HEK293T (cell line): ENCODE results near the gene CDH13.

ENCODE experiments used
- CTCF ChIA-PET: fragments of 350-600 bp; formaldehyde crosslinking; extraction: SDS; loops from one replicate; lab custom pipeline; 2021; ENCODE audit warnings: antibody characterized with exemption, inconsistent platforms; lab: Yijun Ruan, JAX
- POLR2A ChIA-PET: fragments of 350-600 bp; formaldehyde crosslinking; extraction: SDS; loops from one replicate; lab custom pipeline; 2020; ENCODE audit warnings: antibody characterized with exemption, inconsistent platforms; lab: Yijun Ruan, JAX
- DNase-seq: peaks from one replicate; pipeline ENCODE4 v3.0.0; 2012; ENCODE audit warnings: mixed read lengths; ENCODE audit errors: extremely low spot score
- ARNT ChIP-seq: fragments of 450-650 bp; IDR thresholded peaks from 2 replicates; pipeline ENCODE4 v1.6.1; 2017; ENCODE audit warnings: mild to moderate bottlenecking
- BHLHE40 ChIP-seq: fragments of 450-650 bp; IDR thresholded peaks from 2 replicates; pipeline ENCODE4 v1.6.1; 2016; ENCODE audit warnings: mild to moderate bottlenecking, moderate library complexity, borderline replicate concordance
- CTBP1 ChIP-seq: fragments of 450-650 bp; IDR thresholded peaks from 2 replicates; pipeline ENCODE4 v1.6.1; 2016; ENCODE audit warnings: borderline replicate concordance
- ELF4 ChIP-seq: fragments of 450-650 bp; IDR thresholded peaks from 2 replicates; pipeline ENCODE4 v1.6.1; 2017; ENCODE audit warnings: antibody characterized with exemption
- FOXA1 ChIP-seq: fragments of 450-650 bp; IDR thresholded peaks from 2 replicates; pipeline ENCODE4 v1.6.1; 2016; ENCODE audit warnings: mild to moderate bottlenecking
- FOXK2 ChIP-seq: fragments of 450-650 bp; IDR thresholded peaks from 2 replicates; pipeline ENCODE4 v1.6.1; 2016; ENCODE audit warnings: mild to moderate bottlenecking
- FOXM1 ChIP-seq: fragments of 450-650 bp; IDR thresholded peaks from 2 replicates; pipeline ENCODE4 v1.6.1; 2017; ENCODE audit warnings: mild to moderate bottlenecking, borderline replicate concordance
- HDGF ChIP-seq: fragments of 450-650 bp; IDR thresholded peaks from 2 replicates; pipeline ENCODE4 v1.6.1; 2017; ENCODE audit warnings: antibody characterized with exemption, borderline replicate concordance
- L3MBTL2 ChIP-seq: fragments of 450-650 bp; conservative IDR thresholded peaks from 2 replicates; pipeline ENCODE4 v1.6.1; 2016; ENCODE audit warnings: mild to moderate bottlenecking
- LEF1 ChIP-seq: fragments of 450-650 bp; IDR thresholded peaks from 2 replicates; pipeline ENCODE4 v1.6.1; 2017; ENCODE audit warnings: mild to moderate bottlenecking, borderline replicate concordance
- NFRKB ChIP-seq: fragments of 450-650 bp; IDR thresholded peaks from 2 replicates; pipeline ENCODE4 v1.6.1; 2016; ENCODE audit warnings: mild to moderate bottlenecking, moderate library complexity
- SP1 ChIP-seq: fragments of 450-650 bp; IDR thresholded peaks from 2 replicates; pipeline ENCODE4 v1.6.1; 2017
- SUZ12 ChIP-seq: fragments of 450-650 bp; IDR thresholded peaks from 2 replicates; pipeline ENCODE4 v1.6.1; 2016; ENCODE audit warnings: mild to moderate bottlenecking
- TARDBP ChIP-seq: fragments of 450-650 bp; IDR thresholded peaks from 2 replicates; pipeline ENCODE4 v1.6.1; 2016
- ZNF384 ChIP-seq: fragments of 450-650 bp; IDR thresholded peaks from 2 replicates; pipeline ENCODE4 v1.6.1; 2016
- TF ChIP-seq, protein P1 (sequence below): fragments of 450-650 bp; IDR thresholded peaks from 2 replicates; pipeline ENCODE4 v1.6.1; 2016

The CDH13 gene

DNA sequence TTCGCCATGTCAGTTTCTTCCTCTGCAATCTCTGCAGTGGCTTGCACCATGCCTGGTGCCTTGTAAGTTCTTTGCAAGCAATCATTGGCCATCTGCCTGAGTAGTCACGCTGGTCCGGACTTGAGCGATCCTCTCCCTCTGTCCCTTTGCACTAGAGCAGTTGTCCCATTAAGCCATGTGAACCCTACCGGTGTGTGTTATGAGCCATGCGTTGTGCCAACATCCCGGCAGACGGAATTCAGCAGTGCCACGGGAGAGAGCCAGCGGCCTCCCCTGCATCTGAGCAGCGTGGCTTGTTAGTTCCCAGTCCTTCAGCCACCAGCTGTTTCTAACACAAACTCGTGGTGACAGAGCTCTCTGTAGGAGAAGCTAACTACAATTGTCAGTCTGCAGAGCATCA is 905.9 kb downstream of the CDH13 start:
- no peak for DNase-seq
- ChIA-PET CTCF (interaction anchor here (0.6 kb wide), 1 partner anchor 27 kb away, joined by 5 read pairs; no protein-coding TSS in a partner anchor), POLR2A (no interaction called here)
- TF ChIP-seq FOXM1, result no peak
- TF ChIP-seq LEF1, result no peak
- TF ChIP-seq FOXA1, result no peak
- TF ChIP-seq L3MBTL2, result no peak
- TF ChIP-seq ZNF384, result no peak
- TF ChIP-seq NFRKB, result no peak
- no peak for TF ChIP-seq FOXK2
- no peak for TF ChIP-seq ARNT
- TF ChIP-seq HDGF, result no peak
- no peak for TF ChIP-seq SUZ12
- TF ChIP-seq TARDBP, result no peak

DNA sequence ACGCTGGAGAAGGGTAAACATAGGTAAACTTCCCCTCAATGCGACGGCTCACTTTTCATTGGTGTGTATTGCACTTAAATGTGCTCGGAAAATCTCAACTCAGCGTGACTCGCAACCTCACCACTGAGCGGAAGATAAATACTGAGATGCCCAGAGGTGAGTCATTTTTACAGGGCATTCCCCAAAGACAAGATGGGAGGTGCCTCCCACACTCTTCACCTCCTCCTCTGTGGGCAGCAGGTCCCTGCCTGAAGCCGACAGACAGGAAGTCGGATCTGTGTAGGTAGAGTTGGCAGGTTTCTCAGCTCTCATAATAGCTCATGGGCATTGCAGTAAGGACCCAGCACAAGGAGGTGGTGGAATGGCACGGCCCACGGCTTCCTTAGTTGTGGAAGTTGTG is 906.4 kb downstream of the CDH13 start:
- no peak for DNase-seq
- POLR2A ChIA-PET, result no interaction called here
- CTCF ChIA-PET, result no interaction called here
- TF ChIP-seq HDGF, result no peak
- no peak for TF ChIP-seq L3MBTL2
- TF ChIP-seq TARDBP, result no peak
- TF ChIP-seq ARNT, result no peak
- no peak for TF ChIP-seq SUZ12
- TF ChIP-seq BHLHE40, result no peak
- TF ChIP-seq NFRKB, result no peak
- no peak for TF ChIP-seq FOXA1

DNA sequence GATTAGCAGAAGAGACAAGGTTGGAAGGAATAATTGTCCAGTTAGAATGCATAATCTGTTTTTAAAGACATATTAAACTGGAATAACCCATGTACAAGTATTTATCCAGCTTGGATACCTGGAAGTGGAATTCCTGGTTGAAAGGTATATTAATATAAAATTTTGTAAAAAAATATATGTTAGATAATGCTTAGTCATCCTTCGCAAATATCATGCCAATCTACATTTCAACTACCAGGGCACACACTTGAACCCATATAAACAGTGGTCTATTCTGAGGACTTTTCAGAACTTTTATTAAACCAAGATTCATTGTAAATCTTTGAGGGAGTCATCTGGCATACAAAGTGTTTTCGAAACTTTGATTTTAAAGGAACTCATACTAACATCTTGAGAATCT is 911.9 kb downstream of the CDH13 start:
- CTCF ChIA-PET, result no interaction called here
- POLR2A ChIA-PET, result no interaction called here
- TF ChIP-seq ELF4 (no peak), TARDBP (no peak), ZNF384 (no peak), ARNT (no peak), L3MBTL2 (no peak), BHLHE40 (no peak), FOXM1 (no peak), FOXK2 (no peak), HDGF (no peak), FOXA1 (no peak), NFRKB (no peak)
- no peak for DNase-seq

DNA sequence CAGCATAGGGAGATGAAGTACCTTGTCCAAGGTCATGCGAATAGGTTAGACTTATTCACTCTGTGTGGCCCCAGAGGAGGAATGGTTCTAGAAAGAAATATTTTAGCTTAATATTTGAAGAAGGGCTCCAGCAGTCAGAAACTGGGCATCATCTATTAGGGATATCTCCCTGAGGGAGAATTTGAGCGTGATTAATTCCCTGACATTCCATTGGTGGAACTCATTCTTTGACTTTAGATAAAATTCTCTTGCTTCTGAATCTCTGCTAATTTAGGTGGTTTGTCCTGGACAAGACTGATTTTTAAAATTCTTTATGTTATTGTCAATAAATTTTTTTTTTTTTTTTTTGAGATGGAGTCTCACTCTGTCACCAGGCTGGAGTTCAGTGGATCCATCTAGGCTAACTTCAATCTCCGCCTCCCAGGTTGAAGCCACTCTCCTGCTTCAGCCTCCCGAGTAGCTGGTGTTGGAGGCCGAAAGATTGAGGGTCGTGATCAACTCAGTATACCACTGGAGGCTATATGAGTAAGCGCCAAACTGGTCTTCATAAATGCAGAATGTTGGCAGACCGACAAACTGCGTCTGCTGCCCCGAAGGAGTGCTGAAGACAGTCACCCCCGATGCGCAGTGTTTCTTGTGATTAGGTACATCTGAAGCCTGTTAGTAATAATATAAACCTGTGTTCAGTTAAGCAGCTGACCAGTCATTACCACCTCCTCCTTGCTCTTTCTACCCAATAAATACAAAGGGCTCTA is 913.1 kb downstream of the CDH13 start:
- ChIA-PET POLR2A (no interaction called here), CTCF (no interaction called here)
- TF ChIP-seq ZNF384 (no peak), SP1 (no peak), L3MBTL2 (no peak), BHLHE40 (no peak), NFRKB (no peak), CTBP1 (no peak), SUZ12 (no peak), FOXM1 (no peak), LEF1 (no peak), FOXA1 (no peak)
- TF ChIP-seq, protein P1, sequence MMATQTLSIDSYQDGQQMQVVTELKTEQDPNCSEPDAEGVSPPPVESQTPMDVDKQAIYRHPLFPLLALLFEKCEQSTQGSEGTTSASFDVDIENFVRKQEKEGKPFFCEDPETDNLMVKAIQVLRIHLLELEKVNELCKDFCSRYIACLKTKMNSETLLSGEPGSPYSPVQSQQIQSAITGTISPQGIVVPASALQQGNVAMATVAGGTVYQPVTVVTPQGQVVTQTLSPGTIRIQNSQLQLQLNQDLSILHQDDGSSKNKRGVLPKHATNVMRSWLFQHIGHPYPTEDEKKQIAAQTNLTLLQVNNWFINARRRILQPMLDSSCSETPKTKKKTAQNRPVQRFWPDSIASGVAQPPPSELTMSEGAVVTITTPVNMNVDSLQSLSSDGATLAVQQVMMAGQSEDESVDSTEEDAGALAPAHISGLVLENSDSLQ, result no peak
- DNase-seq, result no peak

DNA sequence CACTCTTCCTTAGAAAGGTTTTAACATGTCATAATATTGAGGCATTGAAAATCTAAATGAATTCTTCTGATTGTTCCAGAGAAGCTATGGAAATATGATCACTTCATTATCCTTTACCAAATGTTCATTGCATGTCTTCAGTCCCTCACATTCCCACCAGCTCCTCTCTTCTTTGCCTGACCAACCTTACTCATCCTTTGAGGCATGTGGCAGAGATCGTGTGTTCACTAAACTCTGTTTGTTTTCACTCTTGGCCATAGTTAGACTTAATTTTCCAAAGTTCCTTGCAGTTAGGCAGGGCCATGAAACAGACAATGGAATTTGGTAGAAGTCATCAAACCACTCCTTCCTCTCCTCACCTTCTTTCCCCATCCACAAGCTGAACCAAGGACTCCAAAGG is 914.5 kb downstream of the CDH13 start:
- POLR2A ChIA-PET, result no interaction called here
- CTCF ChIA-PET, result no interaction called here
- no peak for DNase-seq
- TF ChIP-seq NFRKB (no peak), HDGF (no peak), L3MBTL2 (no peak), CTBP1 (no peak), ARNT (no peak), TARDBP (no peak), FOXK2 (no peak), SP1 (no peak), FOXM1 (no peak), ZNF384 (no peak), ELF4 (no peak), SUZ12 (no peak), FOXA1 (no peak)

DNA sequence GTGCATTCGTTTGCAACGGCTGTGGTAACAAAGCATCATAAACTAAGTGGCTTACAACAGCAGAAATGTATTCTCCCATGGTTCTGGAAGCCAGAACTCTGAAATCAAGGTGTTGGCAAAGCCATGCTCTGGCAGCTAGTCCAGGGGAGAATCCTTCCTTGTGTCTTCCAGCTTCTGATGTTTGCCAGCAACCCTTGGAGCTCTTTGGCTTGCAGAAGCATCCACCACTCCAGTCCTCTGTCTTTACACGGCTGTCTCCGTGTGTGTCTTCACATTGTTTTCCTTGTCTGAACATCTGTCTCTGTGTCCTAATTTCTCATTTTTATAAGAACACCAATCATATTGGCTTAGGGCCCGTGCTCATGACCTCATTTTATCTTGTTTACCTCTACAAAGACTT is 915.7 kb downstream of the CDH13 start:
- ChIA-PET POLR2A (no interaction called here), CTCF (no interaction called here)
- no peak for TF ChIP-seq HDGF
- TF ChIP-seq BHLHE40, result no peak
- DNase-seq, result no peak

DNA sequence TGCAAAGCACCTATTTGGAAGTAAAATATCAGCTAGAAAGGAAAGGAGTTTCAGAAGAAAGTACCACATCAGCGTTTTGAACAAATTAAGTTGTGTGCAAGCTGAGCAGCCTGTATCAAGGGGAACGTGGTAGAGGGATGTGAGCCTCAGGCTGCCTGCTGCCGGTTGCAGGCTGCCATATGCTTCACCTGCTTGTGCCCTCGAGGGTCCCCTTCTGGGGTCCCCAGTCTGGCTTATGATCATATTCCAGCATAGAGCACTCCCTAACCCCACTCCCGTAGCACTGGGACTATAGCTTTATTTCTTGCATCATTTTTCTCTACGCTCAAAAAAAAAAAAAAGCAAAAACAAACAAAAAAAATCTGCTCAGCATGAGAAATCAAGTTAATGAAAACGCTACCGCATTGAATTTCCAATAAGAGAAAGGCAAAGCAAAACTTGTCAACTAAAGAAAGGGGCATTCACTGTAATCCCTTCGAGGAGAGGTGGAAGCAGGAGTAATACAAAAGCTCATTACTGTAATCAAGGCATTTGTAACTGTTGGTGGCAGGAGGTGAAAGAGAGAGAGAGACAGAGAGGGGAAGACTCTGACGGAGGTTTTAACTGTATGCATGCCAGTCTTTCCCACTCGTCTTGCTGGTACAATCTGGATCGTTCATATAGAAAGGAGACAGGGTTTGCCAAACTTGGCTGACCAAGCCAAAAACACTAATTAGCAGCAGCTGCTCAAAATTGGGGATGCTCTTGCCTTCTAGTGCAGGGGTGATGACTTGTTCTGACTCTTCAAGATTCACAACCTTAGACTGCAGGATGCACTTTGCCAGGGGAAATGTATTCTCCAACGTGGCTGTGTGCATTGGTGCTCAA is 922.8 kb downstream of the CDH13 start:
- CTCF ChIA-PET, result no interaction called here

More for the DNA sequence above, 922.8 kb downstream of the CDH13 start:
- POLR2A ChIA-PET, result no interaction called here
- no peak for DNase-seq
- TF ChIP-seq ELF4 (no peak), FOXK2 (no peak), CTBP1 (no peak), L3MBTL2 (no peak), ARNT (no peak), TARDBP (no peak)
